ENCODE measurements around the gene NIN. TPM values are rescaled to one million over a fixed set of nuclear protein-coding genes. Genes with fewer than 3 reads are reported as not detected.

The NIN gene
- total RNA-seq, 2 donors from 2014 or later = 14.3 to 20.5 TPM

DNA sequence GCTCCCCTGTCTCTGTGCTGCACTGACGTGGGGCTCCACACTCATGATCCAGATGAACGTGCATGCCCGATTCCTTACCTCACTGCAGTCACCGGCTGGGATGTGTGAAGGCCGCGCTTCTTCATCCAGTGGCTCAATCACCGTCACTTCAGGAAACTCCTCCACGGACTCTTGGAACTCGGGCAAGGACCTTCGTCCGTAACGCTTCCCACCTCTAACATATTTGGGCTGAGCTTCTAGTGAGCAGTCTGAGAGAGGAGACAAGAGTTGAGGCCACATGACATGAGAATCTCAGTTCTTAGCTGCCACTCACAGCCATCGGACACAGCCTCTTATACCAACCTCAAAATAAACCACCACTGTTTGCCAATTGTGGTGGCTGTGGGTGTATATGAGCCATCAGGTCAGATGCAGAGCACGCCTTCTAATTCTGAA, 38.3 kb downstream of the NIN start:
- WGBS = 94% methylated on average over 14 of the region's 14 CpGs
- TF ChIP-seq CTCF (IDR thresholded peaks at IDR 0.05) = no peak
- H3K36me3 ChIP-seq = no peaks in the 10 kb centered on the region

DNA sequence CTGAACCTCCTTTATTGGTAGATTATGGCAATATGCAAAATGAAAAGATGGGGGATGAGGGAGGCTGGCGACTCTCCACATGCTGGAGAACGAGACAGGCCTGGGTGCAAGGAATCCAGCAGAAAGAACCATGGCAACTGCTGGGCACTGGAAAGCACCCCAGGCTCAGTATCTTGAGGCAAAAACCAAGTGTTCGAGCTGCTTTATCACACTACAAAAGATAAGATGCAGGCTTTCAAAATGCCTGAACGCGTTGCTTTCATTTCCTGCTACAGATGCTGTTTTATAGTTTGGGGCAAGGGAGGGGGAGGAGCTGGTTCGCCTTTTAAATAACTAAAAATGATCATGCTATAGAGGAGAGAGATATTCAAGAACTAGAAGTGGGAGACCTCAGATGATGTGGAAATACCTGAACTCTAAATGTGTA, 38.9 kb downstream of the NIN start:
- no peaks in the 10 kb centered on the region for H3K36me3 ChIP-seq
- H3K27ac ChIP-seq = no peak overlapping the region
- no peaks in the 10 kb centered on the region for H3K4me1 ChIP-seq (replicated peaks)
- TF ChIP-seq POLR2A (IDR thresholded peaks at IDR 0.05) = no peak
- TF ChIP-seq CTCF (IDR thresholded peaks at IDR 0.05) = no peak
- no peak for TF ChIP-seq POLR2AphosphoS5 (IDR thresholded peaks at IDR 0.05)
- no peak for DNase-seq (ENCODE audit: low spot score)
- no peaks in the 10 kb centered on the region for H3K9me3 ChIP-seq
- intact Hi-C loops (cut with DNase I) = no loop called here
- H3K27me3 ChIP-seq (replicated peaks; ENCODE audit: insufficient read depth) = no peaks in the 10 kb centered on the region
- H3K4me3 ChIP-seq = no peak overlapping the region
- WGBS = 79% methylated on average over 6 of the region's 6 CpGs

More for the DNA sequence above, 38.3 kb downstream of the NIN start:
- Histone ChIP-seq H3K4me3 (no peak overlapping the region), H3K9me3 (no peaks in the 10 kb centered on the region), H3K4me1 (replicated peaks) (no peaks in the 10 kb centered on the region), H3K27me3 (replicated peaks; ENCODE audit: insufficient read depth) (no peaks in the 10 kb centered on the region), H3K27ac (no peak overlapping the region)
- intact Hi-C loops (cut with DNase I) = no loop called here
- DNase-seq (ENCODE audit: low spot score) = no peak

GRCh38 chr14:50791201-50791600, 39.8 kb downstream of the NIN start:
- 85% methylated on average over 3 of the region's 3 CpGs for WGBS
- Histone ChIP-seq H3K4me1 (replicated peaks) (no peaks in the 10 kb centered on the region), H3K27me3 (replicated peaks; ENCODE audit: insufficient read depth) (no peaks in the 10 kb centered on the region), H3K27ac (no peak overlapping the region), H3K9me3 (no peaks in the 10 kb centered on the region), H3K36me3 (no peaks in the 10 kb centered on the region), H3K4me3 (no peak overlapping the region)
- no peak for DNase-seq (ENCODE audit: low spot score)
- no peak for TF ChIP-seq CTCF (IDR thresholded peaks at IDR 0.05)
- intact Hi-C loops (cut with DNase I) = no loop called here

- intact Hi-C loops (cut with DNase I) = no loop called here
- Histone ChIP-seq H3K27ac (no peak overlapping the region), H3K4me3 (no peak overlapping the region), H3K27me3 (replicated peaks; ENCODE audit: insufficient read depth) (no peaks in the 10 kb centered on the region), H3K36me3 (no peaks in the 10 kb centered on the region), H3K9me3 (no peaks in the 10 kb centered on the region), H3K4me1 (replicated peaks) (no peaks in the 10 kb centered on the region)
- WGBS = 92% methylated on average over 2 of the region's 2 CpGs
- no peak for DNase-seq (ENCODE audit: low spot score)
- no peak for TF ChIP-seq CTCF (IDR thresholded peaks at IDR 0.05)
- no peak for TF ChIP-seq POLR2A (IDR thresholded peaks at IDR 0.05)
- TF ChIP-seq POLR2AphosphoS5 (IDR thresholded peaks at IDR 0.05) = no peak
Measured at GRCh38 chr14:50790589-50790988, 40.4 kb downstream of the NIN start.

- no peak for DNase-seq (ENCODE audit: low spot score)
- no peak overlapping the region for H3K27ac ChIP-seq
- H3K9me3 ChIP-seq = no peaks in the 10 kb centered on the region
- WGBS = 29% methylated on average over 3 of the region's 3 CpGs
- H3K4me3 ChIP-seq = no peak overlapping the region
- H3K4me1 ChIP-seq (replicated peaks) = no peaks in the 10 kb centered on the region
- intact Hi-C loops (cut with DNase I) = no loop called here
- H3K36me3 ChIP-seq = no peaks in the 10 kb centered on the region
- H3K27me3 ChIP-seq (replicated peaks; ENCODE audit: insufficient read depth) = no peaks in the 10 kb centered on the region
- no peak for TF ChIP-seq CTCF (IDR thresholded peaks at IDR 0.05)
- no peak for TF ChIP-seq POLR2AphosphoS5 (IDR thresholded peaks at IDR 0.05)
- no peak for TF ChIP-seq POLR2A (IDR thresholded peaks at IDR 0.05)
Measured at GRCh38 chr14:50786751-50787464, 44.1 kb downstream of the NIN start.
